ENCODE results near the gene WDR90. TPM values are rescaled to one million over a fixed set of nuclear protein-coding genes. Genes with fewer than 3 reads are reported as not detected.

WDR90 gene
- total and polyA plus RNA-seq, 10 of the 15 experiments (the other 5 are each of a cell fraction or from before 2014, with no cell fraction given): 2.0 to 65.0 (median 16.7) TPM

- TF ChIP-seq GATAD2B (conservative IDR thresholded peaks at IDR 0.05; ENCODE audit: low read depth) (peak; percentile 14; the same call in 1 of the 2 replicates), ZSCAN29 (IDR thresholded peaks at IDR 0.05) (peak; percentile 86), SIN3A (IDR thresholded peaks at IDR 0.05; ENCODE audit: low read depth, low read length) (peak; percentile 90), MLLT1 (IDR thresholded peaks at IDR 0.05) (peak; percentile 64), ETV6 (conservative IDR thresholded peaks at IDR 0.05 in 1 of 2, IDR thresholded peaks at IDR 0.05 in 1 of 2; ENCODE audit: borderline replicate concordance in 1 of 2, low read depth in 1 of 2) (no peak; a peak in 1 of 4 replicates), MAX (IDR thresholded peaks at IDR 0.05; ENCODE audit: low read depth, low read length) (peak; percentile 66), CHD2 (IDR thresholded peaks at IDR 0.05; ENCODE audit: borderline replicate concordance, low read depth, low read length) (peak; percentile 76), HCFC1 (IDR thresholded peaks at IDR 0.05; ENCODE audit: low read length) (peak; percentile 97), SIX5 (IDR thresholded peaks at IDR 0.05; ENCODE audit: low read depth, low read length, severe bottlenecking) (peak; percentile 95), MYB (IDR thresholded peaks at IDR 0.05; ENCODE audit: borderline replicate concordance, low read depth, low read length) (0 out of 2 replicates have a peak, but pooled peaks have one; percentile 37), ZZZ3 (IDR thresholded peaks at IDR 0.05; ENCODE audit: control insufficient read depth, insufficient read length, low read depth) (no peak), SUPT20H (IDR thresholded peaks at IDR 0.05; ENCODE audit: borderline replicate concordance, control insufficient read depth, low read depth, low read length) (no peak), RELA (IDR thresholded peaks at IDR 0.05; ENCODE audit: borderline replicate concordance, partially characterized antibody) (peak; percentile 17), ZNF207 (IDR thresholded peaks at IDR 0.05; ENCODE audit: borderline replicate concordance) (peak; percentile 94; the same call in 1 of the 2 replicates), SMAD1 (IDR thresholded peaks at IDR 0.05; ENCODE audit: low read depth, partially characterized antibody) (no peak), E4F1 (IDR thresholded peaks at IDR 0.05; ENCODE audit: borderline replicate concordance, partially characterized antibody) (no peak), SP1 (IDR thresholded peaks at IDR 0.05; ENCODE audit: low read depth, low read length) (peak; percentile 81), DPF2 (IDR thresholded peaks at IDR 0.05) (peak; percentile 69), ZNF217 (IDR thresholded peaks at IDR 0.05) (no peak), SMARCA5 (IDR thresholded peaks at IDR 0.05) (peak; percentile 91), TBL1XR1 (IDR thresholded peaks at IDR 0.05; ENCODE audit: low read depth, low read length) (peak; percentile 80), YY1 (IDR thresholded peaks at IDR 0.05; ENCODE audit: low read depth, low read length) (peak; percentile 76), SPI1 (IDR thresholded peaks at IDR 0.05; ENCODE audit: borderline replicate concordance, insufficient read depth, low read depth, low read length) (no peak; the same call in 1 of the 2 replicates), MXI1 (IDR thresholded peaks at IDR 0.05; ENCODE audit: low read depth, low read length) (peak; percentile 90)
Observed at GRCh38 chr16:636206-637080, 12.7 kb upstream of the WDR90 start, which contains the start of gene METTL26 (continued).
